ENCODE measurements around the gene TCF3.
"Not testable (repeated sequence)": the region's sequence is repeated elsewhere in the genome, so short reads cannot be mapped to it uniquely, and the experiment has no call there.

The TCF3 gene

DNA sequence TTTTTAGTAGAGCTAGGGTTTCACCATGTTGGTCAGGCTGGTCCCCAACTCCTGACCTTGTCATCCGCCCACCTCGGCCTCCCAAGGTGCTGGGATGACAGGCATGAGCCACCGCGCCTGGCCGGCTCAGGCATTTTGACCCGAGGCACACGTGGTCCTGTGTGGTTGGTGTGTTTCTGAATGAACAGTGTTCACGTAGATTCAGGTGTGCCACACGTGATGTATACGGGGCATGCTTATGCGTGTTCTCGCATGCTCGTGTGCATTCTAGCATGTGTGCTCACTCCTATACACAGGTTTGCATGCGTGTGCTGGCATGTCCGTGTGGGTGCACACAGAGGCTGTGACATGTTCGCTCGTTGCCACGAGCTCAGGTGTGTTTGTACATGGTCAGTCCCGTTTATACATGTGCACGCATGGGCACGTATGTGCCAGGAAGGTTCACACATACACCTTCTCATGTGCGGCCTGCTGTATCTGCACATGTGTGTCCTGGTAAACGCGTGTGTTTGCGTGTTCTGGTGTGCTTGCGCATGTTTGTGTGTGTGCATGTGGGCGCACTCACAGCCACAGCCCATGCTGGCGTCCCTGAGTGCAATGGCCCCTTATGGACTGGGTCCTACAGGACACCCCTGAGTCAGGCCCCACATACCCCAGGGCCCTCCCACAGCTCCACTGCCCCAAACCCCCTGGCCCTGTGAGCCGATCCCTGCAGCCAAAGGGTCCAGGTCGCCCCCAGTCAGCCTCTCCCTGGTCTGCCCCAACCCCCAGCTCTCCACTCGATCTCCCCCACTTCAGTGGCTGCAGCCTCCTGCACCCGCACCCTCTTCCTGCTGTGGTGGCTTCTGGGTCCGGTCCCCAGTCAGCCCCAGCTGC lies 20.6 kb upstream of the TCF3 start:
- no peak for DNase-seq (ENCODE audit: low read depth in 2 of 2, low spot score in 1 of 2)

DNA sequence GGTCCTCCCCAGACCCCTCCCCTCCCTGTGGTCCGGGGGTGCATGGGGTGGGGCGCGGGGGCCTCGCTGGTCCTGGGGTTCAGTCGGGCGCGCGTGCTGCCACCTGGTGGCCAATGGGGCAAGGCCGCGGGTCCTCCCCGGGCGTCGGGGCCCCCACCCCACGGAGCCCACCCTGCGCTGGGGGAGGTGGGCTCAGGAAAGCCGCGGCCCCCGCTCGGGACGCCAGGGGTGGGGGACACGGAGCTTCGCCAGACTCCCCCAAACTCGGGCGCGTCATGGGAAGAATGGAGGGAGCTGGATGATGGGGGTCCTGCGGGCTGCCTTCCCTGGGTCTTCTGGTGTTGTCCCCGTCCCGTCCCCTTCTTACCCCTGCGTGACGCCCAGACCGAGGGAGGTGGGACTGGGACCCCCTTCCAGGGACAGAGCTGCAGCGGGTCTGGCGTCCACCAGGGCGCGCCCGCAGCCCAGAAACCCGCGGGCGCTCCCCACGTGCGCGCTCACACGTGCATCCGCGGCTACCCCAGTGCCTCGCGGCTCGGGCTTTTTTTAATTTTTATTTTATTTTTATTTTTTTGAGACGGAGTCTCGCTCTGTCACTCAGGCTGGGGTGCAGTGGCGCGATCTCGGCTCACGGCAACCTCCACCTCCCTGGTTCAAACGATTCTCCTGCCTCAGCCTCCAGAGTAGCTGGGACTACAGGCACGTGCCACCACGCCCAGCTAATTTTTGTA lies 19.8 kb upstream of the TCF3 start:
- peak in 1 of 2 donors; percentile 23 for DNase-seq (ENCODE audit: low read depth in 2 of 2, low spot score in 1 of 2)

DNA sequence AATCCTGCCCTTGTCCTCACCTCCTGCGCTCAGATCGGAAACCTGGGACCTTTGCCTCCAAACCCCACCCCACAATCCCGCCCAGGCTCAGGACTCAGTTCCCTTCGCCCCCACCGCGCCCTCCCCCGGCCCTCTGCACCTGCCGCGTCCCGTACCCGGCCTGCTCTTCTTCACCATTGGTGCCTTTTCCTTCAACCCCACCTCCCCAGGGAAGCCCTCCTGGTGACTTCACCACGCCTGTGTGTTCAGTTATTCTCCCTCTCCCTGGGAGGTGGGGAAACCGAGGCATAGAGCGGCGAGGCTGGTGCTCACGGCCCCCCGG lies 19.3 kb upstream of the TCF3 start:
- DNase-seq (ENCODE audit: low read depth in 2 of 2, low spot score in 1 of 2): no peak

DNA sequence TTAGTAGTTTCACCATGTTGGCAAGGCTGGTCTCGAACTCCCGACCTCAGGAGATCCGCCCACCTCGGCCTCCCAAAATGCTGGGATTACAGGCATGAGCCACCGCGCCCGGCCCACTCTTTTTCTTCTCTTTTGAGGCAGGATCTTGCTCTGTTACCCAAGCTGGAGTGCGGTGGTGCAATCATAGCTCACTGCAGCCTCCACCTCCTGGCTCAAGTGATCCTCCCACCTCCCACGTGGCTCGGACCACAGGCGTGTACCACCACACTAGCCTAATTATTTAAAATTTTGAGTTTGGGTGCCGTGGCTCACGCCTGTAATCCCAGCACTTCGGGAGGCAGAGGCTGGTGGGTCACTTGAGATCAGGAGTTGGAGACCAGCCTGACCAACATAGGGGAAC lies 18.3 kb upstream of the TCF3 start:
- DNase-seq (ENCODE audit: low read depth in 2 of 2, low spot score in 1 of 2): not testable (repeated sequence)

DNA sequence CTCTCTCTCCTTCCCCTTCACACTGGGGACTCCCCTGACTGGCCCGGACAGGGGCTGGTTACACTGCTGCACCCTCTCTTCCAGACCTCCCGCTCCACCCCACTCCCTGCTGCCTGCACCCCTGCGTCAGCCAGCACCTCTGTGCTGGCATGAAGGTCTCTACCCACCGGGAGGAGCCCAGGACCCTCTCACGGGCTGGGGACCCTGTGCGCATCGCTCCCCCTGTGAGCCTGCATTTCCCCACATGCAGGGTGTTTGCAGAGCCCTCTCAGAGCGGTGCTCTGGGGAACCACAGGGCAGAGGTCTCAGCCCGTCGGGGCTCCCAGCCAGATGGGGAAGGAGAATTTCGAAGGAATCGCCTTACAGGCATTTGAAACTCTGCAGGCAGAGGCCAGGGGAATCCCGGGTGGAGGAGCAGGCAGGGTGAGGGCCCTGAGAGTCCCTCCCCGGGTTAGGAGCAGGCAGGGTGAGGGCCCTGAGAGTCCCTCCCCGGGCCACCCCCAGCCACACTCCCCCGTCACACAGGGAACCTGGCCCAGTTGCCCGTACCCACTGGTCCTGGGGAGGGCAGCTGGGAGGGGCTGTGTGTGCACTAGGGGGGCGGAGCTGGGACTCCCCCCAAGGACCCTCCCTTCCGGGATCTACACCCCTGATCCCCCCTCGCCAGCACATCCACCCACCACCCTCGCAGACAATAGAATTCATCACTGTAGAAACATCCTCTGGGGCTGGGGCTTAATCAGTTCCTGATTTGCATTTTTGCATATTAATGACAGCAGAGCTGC lies 16.3 kb upstream of the TCF3 start:
- no peak for DNase-seq (ENCODE audit: low read depth in 2 of 2, low spot score in 1 of 2)

DNA sequence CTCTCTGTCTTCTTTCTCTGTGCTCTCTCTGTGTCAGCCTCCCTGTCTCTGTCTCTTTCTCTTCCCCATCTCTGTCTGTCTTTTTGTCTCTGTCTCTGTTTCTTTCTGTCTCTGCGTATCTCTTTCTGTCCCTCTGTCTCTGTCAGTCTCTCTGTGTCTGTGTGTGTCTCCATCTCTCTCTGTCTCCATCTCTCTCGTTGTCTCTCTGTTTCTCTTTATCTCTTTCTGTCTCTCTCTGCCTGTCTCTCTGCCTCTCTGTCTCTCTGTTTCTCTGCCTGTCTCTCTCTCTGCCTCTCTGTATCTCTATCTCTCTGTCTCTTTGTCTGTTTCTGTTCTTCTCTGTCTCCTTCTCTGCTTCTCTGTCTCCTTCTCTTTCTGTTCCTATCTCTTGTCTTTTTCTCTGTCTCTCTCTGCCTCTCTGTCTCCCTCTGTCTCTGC lies 15.7 kb upstream of the TCF3 start:
- no peak for DNase-seq (ENCODE audit: low read depth in 2 of 2, low spot score in 1 of 2)

DNA sequence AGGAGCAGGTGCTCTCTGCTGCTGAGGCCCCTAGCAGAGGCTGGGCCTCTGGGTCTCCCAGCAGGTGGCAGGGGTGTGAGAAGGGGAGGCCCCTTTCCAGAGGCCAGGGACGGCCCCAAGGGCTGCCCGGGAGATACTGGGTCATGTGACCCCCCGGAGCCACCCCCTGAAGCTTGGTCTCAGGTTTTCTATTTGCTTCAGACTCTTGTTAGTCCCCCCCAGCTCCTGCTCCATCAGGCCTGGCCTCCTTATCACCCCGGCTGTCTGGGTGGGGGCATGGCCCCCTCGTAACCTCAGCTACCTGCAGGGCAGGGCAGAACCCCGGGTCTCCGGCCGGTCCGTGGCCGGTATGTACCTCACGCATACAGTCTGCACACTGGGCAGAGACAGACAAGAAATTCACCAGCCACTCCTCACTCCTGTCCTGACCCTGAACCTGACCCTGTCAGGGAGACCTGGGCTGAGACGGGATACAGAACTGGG lies 13.2 kb upstream of the TCF3 start:
- DNase-seq (ENCODE audit: low read depth in 2 of 2, low spot score in 1 of 2): no peak

DNA sequence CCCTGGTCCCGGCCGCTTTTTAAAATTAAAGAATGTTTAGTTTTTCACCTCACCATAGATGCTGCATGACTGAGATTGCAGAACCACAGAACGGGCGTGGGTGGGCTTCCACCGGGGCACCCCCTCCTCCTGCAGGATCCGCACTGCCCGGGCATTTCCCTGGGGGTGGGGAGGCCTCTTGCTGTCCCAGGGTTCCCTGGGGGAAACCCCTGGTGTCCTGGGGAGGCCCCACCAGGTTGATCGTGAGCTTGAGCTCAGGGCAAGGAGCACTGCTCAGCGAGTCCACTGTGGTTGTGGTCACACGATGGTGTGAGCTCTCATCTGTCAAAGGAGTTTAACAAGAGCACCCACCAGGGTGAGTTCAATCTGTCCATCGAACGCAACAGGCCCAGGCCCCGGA lies 11.4 kb upstream of the TCF3 start:
- no peak for DNase-seq (ENCODE audit: low read depth in 2 of 2, low spot score in 1 of 2)

DNA sequence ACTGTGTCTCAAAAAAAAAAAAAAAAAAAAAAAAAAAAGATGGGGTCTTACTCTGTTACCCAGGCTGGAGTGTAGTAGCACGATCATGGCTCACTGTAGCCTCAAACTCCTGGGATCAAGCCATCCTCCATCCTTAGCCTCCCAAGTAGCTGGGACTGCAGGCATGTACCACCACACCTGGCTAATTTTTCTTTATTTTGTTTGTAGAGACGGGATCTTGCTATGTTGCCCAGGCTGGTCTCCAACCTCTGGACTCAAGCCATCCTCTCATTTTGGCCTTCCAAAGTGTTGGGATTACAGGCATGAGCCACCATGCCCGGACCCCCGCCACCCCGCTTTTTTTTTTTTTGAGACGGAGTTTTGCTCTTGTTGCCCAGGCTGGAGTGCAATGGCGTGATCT lies 10.8 kb upstream of the TCF3 start:
- DNase-seq (ENCODE audit: low read depth in 2 of 2, low spot score in 1 of 2): not testable (repeated sequence)

DNA sequence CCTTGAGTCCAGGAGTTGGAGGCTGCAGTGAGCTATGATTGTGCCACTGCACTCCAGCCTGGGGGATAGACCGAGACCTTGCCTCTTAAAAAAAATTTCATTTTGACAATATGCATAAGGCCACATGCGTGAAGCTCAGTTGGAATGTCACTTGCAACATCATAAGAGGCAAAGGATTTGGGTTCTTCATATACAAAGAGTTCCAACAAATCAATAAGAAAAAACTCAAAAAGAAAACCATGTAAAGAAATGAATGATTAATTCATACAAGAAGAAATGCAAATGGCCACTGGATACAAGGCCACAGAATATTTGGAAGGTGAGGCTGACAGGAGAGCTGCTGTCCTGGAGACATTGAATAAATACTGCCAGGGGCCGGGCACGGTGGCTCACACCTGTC lies 9.6 kb upstream of the TCF3 start:
- DNase-seq (ENCODE audit: low read depth in 2 of 2, low spot score in 1 of 2): no peak

DNA sequence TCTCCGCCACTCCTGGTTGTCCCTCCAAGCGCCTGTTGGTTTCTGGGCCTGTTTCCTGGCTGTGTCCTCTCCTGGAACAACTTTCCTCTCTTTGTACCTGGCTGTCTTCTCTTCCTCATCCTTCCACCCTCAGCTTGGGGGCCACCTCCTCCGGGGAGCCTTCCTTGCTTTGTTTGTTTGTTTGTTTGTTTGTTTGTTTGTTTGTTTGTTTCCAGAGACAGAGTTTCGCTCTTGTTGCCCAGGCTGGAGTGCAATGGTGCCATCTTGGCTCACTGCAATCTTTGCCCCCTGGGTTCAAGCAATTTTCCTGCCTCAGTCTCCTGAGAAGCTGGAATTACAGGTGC lies 6.6 kb upstream of the TCF3 start:
- no peak for DNase-seq (ENCODE audit: low read depth in 2 of 2, low spot score in 1 of 2)

DNA sequence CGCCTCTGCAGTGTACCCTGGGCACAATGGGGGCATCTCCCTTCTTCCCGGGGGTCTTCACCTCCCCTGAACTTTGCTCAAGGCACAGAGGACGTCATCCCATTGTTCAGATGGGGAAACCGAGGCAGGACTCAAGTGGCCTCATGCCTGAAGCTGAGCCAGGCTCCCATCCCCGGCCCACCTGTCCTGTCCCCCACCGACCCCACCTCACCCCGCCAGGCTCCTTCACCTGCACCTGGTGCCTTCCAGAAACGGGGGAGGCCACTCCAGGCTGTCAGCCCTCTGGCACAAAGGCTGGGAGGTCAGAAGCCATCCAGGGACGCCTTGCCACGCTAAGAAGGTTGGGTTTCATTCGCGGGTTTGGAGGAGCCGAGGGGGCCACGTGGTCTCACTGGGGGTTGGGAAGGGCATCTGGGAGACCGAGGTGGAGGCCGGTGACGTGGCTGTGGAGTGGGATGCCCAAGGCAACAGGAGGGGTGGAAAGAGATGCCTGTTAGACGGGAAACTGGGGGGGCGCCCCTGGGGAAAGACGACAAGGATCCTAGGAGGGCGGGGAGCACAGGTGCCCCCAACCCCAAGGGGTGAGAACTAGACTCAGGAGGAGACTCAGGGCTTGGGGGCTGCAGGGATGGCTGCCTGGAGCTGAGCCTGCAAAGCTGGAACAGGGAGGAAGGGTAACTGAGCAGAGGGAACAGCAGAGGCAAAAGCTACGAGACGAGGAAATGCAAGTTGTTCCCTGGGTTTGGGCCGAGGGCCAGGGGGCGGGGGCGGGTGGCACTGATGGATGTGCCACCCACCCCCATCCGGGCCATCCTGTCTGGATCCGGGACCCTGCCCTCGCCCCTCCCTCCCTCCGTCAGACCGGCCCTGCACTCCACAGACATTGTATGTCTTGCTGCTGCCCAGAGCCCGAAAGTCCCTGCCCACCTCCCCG lies 6.0 kb upstream of the TCF3 start:
- no peak for DNase-seq (ENCODE audit: low read depth in 2 of 2, low spot score in 1 of 2)

DNA sequence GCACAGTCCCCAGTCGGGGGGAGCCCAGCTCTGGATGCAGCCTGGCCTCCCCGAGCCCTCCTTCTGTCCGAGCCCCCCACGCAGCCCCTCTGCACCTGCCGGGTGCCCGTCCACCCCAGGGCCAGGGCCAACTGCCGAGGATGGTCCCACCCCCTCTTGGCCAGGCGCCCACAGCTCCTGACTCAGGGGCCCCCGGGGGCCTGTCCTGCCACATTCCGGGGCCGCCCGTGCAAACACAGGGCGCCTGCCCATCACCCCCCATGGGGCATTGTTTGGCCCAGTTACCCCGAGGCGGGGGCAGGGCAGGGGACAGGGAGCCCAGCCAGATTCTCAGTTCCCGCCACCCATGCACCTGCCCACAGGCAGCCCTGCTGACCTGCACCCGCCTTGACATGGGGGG lies 5.3 kb upstream of the TCF3 start:
- no peak for DNase-seq (ENCODE audit: low read depth in 2 of 2, low spot score in 1 of 2)

DNA sequence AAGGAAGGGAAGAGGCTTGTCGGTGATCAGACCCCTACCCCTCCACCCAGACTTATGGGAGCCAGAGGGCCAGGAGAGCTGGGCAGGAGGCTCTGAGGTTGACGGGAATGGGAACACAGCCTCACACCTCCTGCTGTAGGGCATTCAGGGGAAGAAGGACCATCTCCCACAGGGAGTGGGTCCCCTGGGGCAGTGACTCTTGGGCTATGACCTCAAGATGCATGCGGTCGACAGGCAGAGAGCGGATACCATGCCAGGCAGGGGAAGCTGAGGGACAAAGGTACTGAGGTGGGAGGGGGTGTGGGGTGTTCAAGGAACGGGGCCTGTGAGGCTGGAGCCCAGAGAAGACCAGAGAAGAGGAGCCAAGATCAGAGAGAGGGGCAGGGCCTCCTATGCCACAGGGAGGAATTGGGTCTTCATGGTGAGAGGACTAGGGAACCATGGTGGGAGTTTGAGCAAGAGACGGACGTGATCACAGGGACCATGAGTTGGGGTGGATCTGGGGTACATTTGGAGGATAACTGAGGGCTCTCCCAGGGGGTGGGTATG lies 4.6 kb upstream of the TCF3 start:
- no peak for DNase-seq (ENCODE audit: low read depth in 2 of 2, low spot score in 1 of 2)

DNA sequence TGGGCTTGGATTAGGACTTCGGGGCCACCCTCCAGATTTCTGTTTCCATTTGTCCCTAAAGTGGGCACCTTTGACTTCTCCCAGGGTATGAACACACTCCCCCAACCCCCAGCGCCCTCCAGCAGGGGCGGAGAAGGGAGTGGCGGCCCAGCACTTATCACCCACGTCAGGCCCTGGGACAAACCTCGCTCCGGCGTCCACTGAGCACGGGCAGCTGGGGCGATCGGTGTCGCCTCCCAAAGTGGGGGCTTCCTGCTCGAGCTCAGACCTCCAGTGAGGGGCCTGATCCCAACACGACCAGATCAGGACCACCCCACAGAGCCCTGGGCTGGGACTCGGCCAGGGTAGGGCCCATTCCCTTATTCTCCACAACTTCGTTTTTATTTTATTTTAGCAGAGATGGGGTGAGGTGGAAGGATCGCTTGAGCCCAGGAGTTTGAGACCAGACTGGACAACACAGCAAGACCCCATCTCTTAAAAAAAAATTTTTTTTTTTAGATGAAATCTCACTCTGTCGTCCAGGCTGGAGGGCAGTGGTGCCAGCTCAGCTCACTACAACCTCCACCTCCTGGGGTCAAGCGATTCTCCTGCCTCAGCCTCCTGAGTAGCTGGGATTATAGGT lies 3.7 kb upstream of the TCF3 start:
- no peak for DNase-seq (ENCODE audit: low read depth in 2 of 2, low spot score in 1 of 2)

DNA sequence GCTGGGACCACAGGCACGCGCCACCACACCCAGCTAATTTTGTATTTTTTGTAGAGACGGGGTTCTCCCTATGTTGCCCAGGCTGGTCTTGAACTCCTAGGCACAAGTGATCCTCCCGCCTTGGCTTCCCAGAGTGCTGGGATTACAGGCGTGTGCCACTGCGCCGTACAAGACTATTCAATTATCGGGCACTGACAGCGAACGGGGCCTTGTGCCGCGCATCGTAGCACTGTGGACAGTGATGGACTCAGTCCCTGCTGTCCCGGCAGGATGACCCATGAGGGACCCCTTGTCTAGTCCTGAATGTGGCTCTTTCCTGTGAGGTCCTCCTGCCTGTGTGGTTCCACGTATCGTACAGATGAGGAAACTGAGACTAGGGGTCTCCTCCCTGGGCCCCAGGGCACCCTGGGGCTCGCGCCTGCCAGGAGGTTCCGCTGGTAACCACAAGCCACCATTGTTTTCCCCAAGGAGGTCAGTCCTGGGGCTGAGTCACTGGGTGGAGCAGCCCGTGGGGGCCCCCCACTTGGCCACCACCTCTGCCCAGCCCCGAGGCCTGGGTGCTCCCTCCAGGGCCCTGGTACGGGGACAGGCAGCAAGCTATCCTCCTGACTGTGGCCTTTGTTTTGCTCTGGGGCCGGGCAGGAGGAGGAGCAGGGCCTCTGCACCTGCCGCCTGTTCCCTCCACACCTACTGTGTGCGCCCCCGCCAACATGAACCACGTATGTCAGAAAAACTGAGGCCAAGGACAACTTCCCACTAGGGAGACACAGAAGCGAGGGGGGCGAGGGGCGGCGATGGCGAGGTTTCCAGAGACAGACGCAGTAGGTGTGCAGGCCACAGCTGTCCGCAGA lies 2.9 kb upstream of the TCF3 start:
- no peak for DNase-seq (ENCODE audit: low read depth in 2 of 2, low spot score in 1 of 2)

DNA sequence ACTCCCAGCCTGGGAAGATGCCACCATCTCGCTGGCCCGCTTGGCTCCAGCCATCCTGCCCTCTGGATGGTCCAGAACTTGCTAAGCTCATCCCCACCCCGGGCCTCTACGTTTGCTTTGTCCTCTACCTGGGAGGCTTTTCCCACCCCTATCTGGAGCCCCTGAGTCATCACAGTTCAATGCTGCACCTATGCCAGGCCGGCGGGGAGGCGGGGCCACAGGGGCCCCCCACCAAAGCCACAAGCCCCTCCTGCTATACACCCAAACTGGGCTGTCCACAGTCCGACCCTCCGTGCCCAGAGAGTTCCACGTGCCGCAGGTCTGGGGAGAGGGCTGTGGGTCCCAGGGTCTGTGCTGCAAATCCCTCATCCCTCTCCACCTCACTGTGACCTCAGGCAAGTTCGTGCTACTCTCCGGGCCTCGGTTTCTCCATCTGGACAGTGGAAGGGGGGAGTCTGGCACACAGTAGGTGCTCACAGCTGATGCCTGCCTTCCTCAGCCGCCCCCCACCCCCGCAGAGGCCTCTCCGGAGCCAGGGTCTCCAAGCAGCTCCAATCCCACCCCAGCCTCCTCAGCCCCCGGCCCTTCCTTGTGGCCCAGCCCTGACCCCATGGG lies 1.9 kb upstream of the TCF3 start:
- DNase-seq (ENCODE audit: low read depth in 2 of 2, low spot score in 1 of 2): no peak

DNA sequence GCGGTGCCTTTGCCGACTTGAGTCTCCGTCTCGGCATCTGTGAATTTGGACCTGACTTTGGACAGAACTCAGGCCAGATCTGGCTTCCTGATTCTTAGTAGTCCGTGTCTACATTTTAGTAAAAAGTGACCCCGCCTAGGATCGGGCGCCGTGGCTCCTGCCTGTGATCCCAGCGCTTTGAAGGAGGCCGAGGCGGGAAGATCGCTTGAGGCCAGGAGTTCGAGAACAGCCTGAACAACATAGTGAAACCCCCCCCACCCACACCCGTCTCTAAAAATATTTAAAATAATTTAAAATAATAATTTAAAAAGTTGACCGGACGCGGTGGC lies 849 bp upstream of the TCF3 start:
- no peak for DNase-seq (ENCODE audit: low read depth in 2 of 2, low spot score in 1 of 2)

Data from stimulated activated CD8-positive, alpha-beta memory T cell treated with anti-CD3 and anti-CD28 coated beads, Interleukin-4, amount 100 ng/mL, for 1 hour (primary cell).